ENCODE measurements around the gene GON4L.
"Not testable (repeated sequence)": the region's sequence is repeated elsewhere in the genome, so short reads cannot be mapped to it uniquely, and the experiment has no call there.

DNA sequence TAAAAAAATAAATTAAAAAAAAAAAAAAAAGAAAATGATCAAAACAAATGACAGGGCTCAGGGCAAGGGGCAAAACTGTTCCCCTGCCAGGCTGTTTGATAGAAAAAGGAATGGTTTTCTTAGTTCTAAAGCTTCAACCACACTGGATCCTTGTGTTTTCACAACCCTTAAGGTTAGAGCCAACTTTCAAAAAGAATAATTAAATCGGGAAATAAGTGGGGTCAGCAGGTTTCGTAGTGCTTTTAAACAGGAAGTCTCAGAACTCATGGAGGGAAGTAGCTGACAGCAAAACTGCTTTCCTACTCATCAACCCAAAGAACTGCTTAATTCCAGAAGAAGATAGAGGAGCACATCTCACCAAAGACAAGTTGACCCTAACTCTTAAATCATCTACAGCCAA lies 155.3 kb downstream of the GON4L start:
- TF ChIP-seq, protein P1, sequence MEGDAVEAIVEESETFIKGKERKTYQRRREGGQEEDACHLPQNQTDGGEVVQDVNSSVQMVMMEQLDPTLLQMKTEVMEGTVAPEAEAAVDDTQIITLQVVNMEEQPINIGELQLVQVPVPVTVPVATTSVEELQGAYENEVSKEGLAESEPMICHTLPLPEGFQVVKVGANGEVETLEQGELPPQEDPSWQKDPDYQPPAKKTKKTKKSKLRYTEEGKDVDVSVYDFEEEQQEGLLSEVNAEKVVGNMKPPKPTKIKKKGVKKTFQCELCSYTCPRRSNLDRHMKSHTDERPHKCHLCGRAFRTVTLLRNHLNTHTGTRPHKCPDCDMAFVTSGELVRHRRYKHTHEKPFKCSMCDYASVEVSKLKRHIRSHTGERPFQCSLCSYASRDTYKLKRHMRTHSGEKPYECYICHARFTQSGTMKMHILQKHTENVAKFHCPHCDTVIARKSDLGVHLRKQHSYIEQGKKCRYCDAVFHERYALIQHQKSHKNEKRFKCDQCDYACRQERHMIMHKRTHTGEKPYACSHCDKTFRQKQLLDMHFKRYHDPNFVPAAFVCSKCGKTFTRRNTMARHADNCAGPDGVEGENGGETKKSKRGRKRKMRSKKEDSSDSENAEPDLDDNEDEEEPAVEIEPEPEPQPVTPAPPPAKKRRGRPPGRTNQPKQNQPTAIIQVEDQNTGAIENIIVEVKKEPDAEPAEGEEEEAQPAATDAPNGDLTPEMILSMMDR (IDR thresholded peaks at IDR 0.05) = not testable (repeated sequence)
- TF ChIP-seq POLR2A (IDR thresholded peaks at IDR 0.05) = not testable (repeated sequence)
